GM12892 (cell line): ENCODE results near the gene FAM20B.
A peak's percentile ranks its signal among the peaks of the same experiment; 100 is the strongest.

ENCODE experiments used
- DNase-seq: peaks from one replicate; pipeline ENCODE4 v3.0.0; 2011; ENCODE audit not compliant: insufficient read length
- FAIRE-seq: peaks from 2 replicates; lab custom pipeline; 2011; peaks lifted over from hg19 to GRCh38; lab: Jason Lieb, UNC
- POLR2A ChIP-seq: IDR thresholded peaks from 2 replicates; pipeline ENCODE4 v1.6.1; 2011; ENCODE audit warnings: low read depth, low read length, control low read depth
- POLR2AphosphoS5 ChIP-seq: IDR thresholded peaks from 2 replicates; pipeline ENCODE4 v1.6.1; 2011; ENCODE audit warnings: low read depth, low read length, control low read depth
- TAF1 ChIP-seq: IDR thresholded peaks from 2 replicates; pipeline ENCODE4 v1.6.1; 2011; ENCODE audit warnings: low read depth, mild to moderate bottlenecking, control low read depth, low read length, borderline replicate concordance

FAM20B gene

DNA sequence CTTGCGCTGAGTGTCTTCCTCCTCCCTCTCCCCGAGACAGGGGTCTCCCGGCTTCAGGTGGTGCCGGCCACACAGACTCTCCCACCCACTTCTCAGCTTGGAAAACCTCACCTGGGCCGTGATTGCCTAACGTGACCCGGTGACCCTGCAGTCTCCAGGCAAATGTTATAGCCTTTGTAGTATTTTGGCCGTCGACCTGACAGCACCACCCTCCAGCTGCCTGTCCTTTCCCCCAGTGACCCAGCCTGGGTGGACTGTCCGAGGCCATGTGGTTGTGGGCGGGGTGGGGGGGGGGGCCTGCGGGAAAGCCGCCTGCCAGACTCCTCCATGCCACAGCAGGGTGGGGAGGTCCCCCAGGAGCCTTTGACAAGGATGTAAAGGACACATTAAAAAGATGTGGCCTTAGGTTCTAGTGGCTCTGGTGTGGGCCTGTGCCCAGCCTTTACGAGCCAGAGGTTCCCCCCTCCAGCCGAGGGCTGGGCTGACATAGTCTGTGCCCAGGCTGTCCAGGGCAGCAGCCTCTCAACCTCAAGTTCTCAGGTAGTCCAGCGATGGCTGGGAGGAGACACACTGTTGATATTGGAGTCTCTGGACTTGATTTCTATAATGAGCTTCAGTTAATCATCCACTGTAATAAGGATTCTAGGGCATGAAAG lies 64.3 kb downstream of the FAM20B start:
- DNase-seq (no peak), FAIRE-seq (no peak)
- TF ChIP-seq TAF1 (no peak), POLR2AphosphoS5 (no peak), POLR2A (no peak)

DNA sequence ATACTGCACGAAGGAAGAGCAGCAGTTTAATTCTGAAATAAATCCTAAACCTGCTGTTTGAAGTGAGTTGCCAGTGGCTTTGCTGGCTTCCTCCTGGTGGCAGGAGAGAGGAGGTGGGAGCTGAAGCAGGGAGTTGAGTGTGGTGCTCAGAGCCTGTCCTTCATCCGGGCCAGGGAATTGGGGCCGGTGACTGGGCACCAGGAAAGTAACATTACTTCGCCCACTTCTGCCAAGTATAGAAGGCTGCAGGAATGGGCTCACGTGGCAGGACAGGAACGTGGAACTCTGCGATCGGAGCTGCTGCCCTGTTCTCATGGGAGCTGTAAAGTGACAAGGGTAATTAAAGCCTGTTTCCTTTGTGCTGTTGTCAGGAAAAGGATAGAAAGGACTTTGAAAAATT lies 64.8 kb downstream of the FAM20B start:
- DNase-seq (no peak), FAIRE-seq (no peak)
- no peak for TF ChIP-seq TAF1

DNA sequence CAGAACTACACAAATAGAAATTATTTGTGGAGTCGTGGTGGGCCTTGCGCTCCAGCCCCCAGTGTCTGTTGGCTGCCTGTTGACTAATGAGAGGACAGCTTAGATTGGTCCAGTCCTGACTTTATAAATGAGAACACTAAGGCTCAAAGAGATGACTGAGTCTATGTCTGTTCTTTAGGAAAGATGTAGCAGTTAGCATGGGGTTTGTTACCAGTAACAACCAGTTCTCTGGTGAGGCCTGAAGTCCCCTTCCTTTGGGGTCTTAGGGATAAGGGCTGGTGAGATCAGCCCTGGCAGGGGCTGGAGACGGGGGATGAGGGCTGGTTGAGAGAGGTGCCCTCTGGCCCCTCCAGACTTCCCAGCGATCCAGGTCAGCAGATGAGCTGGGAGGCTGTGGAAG lies 65.2 kb downstream of the FAM20B start:
- DNase-seq (no peak), FAIRE-seq (no peak)
- TF ChIP-seq TAF1 (no peak), POLR2A (peak; percentile 15; the same call in 1 of the 2 replicates)

DNA sequence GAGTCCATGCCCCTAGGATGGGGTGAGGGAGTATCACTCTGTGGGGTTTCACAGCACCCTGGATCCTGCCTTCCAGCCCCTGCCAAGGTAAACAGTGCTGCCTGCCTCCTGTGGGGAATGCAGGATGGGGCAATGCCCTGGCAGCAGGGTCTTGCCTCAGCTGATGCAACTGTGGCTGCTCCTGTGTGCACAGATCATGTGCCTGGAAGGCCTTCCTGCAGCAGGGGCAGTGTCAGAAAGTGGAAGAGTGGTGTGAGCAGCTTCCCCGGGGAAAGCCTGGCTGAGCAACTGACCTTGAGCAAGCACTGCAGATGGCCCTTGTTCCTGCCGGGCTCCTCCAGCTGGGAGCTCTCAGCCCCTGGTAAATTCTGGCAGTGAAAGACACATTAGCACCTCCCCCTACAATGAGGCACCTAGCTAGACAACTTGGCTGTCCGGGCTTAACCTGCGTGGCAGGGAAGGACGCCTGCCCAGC lies 66.0 kb downstream of the FAM20B start:
- no peak for DNase-seq
- TF ChIP-seq TAF1 = no peak
- TF ChIP-seq POLR2A = no peak
- no peak for TF ChIP-seq POLR2AphosphoS5
- FAIRE-seq = no peak

DNA sequence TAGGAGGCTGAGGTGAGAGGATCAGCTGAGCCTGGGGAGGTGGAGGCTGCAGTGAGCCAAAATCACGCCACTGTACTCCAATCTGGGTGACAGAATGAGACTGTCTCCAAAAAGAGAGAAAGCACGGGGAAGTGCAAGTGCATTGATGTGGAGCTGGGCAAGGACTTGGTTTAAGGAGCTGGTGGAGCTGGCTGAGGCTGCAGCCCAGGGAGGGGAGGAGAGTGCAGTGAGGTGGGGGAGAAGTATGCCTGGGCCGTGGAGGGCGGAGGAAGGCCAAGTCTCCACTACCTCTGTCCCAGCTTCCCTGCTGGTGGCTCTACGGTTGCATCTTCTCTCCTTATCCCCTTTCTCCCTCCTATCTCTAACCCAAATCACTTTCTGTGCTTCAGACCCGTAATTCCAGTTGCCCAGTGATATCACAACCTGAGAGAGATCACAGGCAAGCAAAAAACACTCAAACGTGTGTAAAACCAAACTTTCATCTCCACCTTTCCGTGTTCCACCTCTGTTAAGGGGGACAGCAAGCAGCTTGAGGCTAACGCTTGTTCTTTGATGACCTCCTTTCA lies 67.3 kb downstream of the FAM20B start:
- DNase-seq (no peak), FAIRE-seq (no peak)
- no peak for TF ChIP-seq POLR2AphosphoS5
- no peak for TF ChIP-seq TAF1
- no peak for TF ChIP-seq POLR2A

DNA sequence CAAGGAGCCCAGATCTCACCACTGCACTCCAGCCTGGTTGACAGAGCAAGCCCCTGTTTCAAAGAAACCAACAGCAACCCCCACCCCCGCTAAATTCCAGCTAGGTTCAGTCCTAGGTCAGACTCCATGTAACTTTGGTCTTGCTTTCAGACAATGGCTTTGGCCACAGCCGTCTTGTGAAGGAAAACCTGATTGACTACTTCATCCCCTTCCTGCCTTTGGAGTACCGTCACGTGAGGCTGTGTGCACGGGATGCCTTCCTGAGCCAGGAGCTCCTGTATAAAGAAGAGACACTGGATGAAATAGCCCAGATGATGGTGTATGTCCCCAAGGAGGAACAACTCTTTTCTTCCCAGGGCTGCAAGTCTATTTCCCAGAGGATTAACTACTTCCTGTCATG lies 69.1 kb downstream of the FAM20B start:
- no peak for DNase-seq
- TF ChIP-seq POLR2A (no peak), TAF1 (no peak), POLR2AphosphoS5 (no peak)
- no peak for FAIRE-seq

DNA sequence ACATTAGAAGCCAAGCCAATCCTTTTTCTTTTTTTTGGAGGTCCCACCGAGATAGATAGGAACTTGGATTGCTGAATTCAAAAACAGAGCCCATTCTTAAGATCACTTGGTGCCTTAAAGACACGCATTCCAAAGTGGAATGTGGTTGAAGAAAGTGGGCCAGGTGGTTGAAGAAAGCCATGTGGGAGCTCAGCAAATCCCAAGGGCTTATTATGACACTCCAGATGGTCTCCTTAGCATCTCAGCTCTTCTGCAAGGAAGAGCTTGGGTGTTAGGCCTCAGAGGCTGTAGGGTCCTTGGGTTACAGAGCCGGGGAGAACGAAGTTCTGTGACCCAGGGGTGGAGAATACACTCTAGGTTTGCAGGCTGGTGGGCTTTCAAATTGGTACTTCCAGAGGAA lies 69.7 kb downstream of the FAM20B start:
- DNase-seq (no peak), FAIRE-seq (no peak)
- TF ChIP-seq TAF1 = no peak
- no peak for TF ChIP-seq POLR2AphosphoS5
- no peak for TF ChIP-seq POLR2A

DNA sequence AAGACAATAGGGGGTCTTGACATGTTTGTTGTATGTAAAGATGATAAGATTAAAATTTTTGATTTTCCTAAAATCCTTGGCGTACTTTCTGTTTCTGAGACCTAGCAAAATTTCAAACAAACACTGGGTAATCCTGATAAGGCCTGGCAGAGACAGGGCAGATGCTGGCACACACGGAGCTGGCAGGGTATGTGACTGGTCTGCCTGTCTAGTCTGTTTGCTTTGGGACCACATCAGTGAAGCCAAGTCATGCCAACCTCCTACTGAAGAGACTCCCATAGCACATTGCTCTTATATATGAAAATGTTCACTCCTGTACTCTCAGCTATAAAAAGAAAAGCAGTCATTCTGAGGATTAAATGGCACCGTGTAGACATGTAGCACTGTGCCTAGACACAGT lies 70.2 kb downstream of the FAM20B start:
- no peak for TF ChIP-seq TAF1
- no peak for TF ChIP-seq POLR2AphosphoS5
- TF ChIP-seq POLR2A = no peak
- DNase-seq = no peak

DNA sequence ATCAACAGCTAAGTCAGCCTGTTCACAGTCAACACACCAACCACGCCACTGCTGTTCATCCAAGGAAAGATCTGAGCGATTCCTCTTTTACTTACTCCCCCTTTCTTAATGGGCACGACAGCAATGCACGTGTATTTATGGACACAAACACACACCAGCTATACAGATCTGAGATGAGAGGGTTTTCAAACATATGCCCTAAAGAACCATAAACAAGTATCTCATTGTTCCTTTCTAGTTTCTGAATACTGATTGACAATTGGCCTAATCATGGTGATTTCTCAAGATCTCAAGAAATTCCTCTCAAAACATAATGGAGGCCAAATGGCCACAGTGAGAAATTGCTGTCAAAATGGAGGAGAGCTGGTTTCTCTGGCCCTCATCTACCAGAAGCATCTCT lies 74.2 kb downstream of the FAM20B start:
- DNase-seq (no peak), FAIRE-seq (no peak)
- TF ChIP-seq TAF1 (no peak), POLR2A (no peak), POLR2AphosphoS5 (no peak)

More for the DNA sequence above, 70.2 kb downstream of the FAM20B start:
- FAIRE-seq = no peak

DNA sequence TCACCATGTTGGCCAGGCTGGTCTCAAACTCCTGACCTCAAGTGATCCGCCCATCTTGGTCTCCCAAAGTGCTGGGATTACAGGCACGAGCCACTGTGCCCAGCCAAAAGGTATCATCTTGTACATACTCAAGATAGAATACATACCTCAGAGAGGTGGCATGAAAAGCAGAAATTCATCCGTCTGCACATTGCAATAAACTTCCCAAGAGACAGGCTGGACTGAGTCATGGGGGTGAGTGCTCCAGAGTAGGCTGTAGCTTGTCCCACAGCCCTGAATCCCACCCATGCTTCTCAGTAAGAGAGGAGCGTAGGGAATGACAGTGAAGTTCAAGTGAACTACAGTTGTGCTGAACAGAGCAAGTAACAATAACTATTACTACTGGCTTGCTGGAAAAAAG lies 75.9 kb downstream of the FAM20B start:
- no peak for DNase-seq
- FAIRE-seq = no peak
- TF ChIP-seq POLR2AphosphoS5 (no peak), POLR2A (no peak), TAF1 (no peak)

DNA sequence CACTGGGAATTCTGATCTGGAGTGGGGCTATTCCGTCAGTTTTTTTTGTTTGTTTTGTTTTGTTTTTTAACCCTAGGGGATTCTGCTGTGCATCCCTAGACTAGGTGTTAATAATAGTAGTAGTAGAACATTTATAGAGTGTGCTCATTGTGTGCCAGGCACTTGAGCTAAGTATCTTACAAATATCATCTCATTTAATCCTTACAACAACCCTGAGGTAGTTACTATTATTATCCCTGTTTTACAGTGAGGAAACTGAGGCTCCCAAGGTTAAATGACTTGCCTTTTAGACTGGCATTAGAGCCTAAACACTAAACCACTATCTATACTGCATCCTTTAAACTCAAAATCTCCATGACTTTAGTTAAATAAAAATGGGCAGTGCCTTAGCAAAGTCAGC lies 78.3 kb downstream of the FAM20B start:
- TF ChIP-seq POLR2A (no peak), POLR2AphosphoS5 (no peak), TAF1 (no peak)
- no peak for FAIRE-seq
- no peak for DNase-seq

DNA sequence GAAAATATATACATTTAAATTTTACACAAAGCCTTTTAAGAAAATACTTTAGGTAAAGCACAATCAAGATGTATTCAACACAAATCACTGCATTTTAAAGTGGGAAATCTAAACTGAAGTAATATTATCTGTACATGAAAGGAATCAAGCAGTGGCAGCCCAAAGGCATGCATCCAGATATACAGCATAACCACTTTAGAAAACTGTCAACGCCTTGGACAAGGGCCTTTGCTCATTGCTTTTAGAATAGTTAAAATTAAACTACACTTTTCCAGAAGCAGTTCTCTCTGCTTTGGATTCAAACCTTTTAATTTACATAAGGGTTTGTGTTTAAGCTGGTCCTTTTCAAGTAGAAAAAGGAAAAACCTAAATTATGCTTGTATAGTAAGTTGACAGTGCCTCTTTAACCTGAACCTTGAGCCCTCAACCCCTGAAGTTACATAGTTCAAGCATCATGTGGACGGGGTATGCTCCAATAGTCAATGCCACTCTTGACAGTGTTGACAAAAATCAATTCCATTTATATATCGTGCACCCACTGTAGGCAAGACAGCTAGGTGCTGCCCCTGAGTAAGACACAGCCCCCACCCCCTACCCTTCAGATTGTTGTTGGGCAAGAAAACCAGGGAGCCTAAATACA lies 79.0 kb downstream of the FAM20B start:
- FAIRE-seq (no peak), DNase-seq (no peak)
- TF ChIP-seq POLR2A (no peak), POLR2AphosphoS5 (no peak), TAF1 (no peak)
